ENCODE data around the gene CTDSP1.

Gene CTDSP1

GRCh38 chr2:218404351-218405085 lies 4.8 kb downstream of the CTDSP1 start:
- TF ChIP-seq CTCF (IDR thresholded peaks at IDR 0.05), result no peak
- Histone ChIP-seq H3K36me3 (peaks cover 46% of the 10 kb centered on the region), H3K4me1 (ENCODE audit: control insufficient read depth in 1 of 2, insufficient read depth in 1 of 2, low read depth in 1 of 2, low read length in 1 of 2) (peaks cover 72 to 74% of the 10 kb centered on the region in 2 experiments), H3K27ac (peak overlapping the region; percentile 99), H3K27me3 (no peaks in the 10 kb centered on the region), H3K4me3 (ENCODE audit: low read depth in 1 of 2, low read length in 1 of 2) (peak overlapping the region; percentile 12 to 32), H3K9me3 (no peaks in the 10 kb centered on the region)

GRCh38 chr2:218405086-218405745 lies 5.5 kb downstream of the CTDSP1 start:
- Histone ChIP-seq H3K27ac (peak overlapping the region; percentile 99), H3K9me3 (no peaks in the 10 kb centered on the region), H3K27me3 (no peaks in the 10 kb centered on the region), H3K4me3 (ENCODE audit: low read depth in 1 of 2, low read length in 1 of 2) (peak overlapping the region; percentile 60 to 78), H3K4me1 (ENCODE audit: control insufficient read depth in 1 of 2, insufficient read depth in 1 of 2, low read depth in 1 of 2, low read length in 1 of 2) (peaks cover 72 to 74% of the 10 kb centered on the region in 2 experiments), H3K36me3 (peaks cover 46% of the 10 kb centered on the region)
- TF ChIP-seq CTCF (IDR thresholded peaks at IDR 0.05), result no peak

GRCh38 chr2:218405746-218406208 lies 6.1 kb downstream of the CTDSP1 start:
- H3K4me1 ChIP-seq (ENCODE audit: control insufficient read depth in 1 of 2, insufficient read depth in 1 of 2, low read depth in 1 of 2, low read length in 1 of 2), result peaks cover 72 to 74% of the 10 kb centered on the region in 2 experiments
- peak overlapping the region; percentile 60 to 78 for H3K4me3 ChIP-seq (ENCODE audit: low read depth in 1 of 2, low read length in 1 of 2)
- no peaks in the 10 kb centered on the region for H3K27me3 ChIP-seq
- TF ChIP-seq CTCF (IDR thresholded peaks at IDR 0.05), result no peak
- H3K27ac ChIP-seq, result peak overlapping the region; percentile 99
- peaks cover 46% of the 10 kb centered on the region for H3K36me3 ChIP-seq
- H3K9me3 ChIP-seq, result no peaks in the 10 kb centered on the region

GRCh38 chr2:218406209-218406948 lies 6.7 kb downstream of the CTDSP1 start:
- no peaks in the 10 kb centered on the region for H3K27me3 ChIP-seq
- peak; percentile 95 for TF ChIP-seq CTCF (IDR thresholded peaks at IDR 0.05)
- H3K36me3 ChIP-seq, result peaks cover 46% of the 10 kb centered on the region
- H3K27ac ChIP-seq, result peak overlapping the region; percentile 99
- H3K9me3 ChIP-seq, result no peaks in the 10 kb centered on the region
- peak overlapping the region; percentile 60 to 78 for H3K4me3 ChIP-seq (ENCODE audit: low read depth in 1 of 2, low read length in 1 of 2)
- peaks cover 68% of the 10 kb centered on the region in 2 experiments for H3K4me1 ChIP-seq (ENCODE audit: control insufficient read depth in 1 of 2, insufficient read depth in 1 of 2, low read depth in 1 of 2, low read length in 1 of 2)

GRCh38 chr2:218406949-218407618 lies 7.4 kb downstream of the CTDSP1 start:
- H3K36me3 ChIP-seq, result peaks cover 39% of the 10 kb centered on the region
- H3K27ac ChIP-seq, result peak overlapping the region; percentile 99
- H3K27me3 ChIP-seq, result no peaks in the 10 kb centered on the region
- peak overlapping the region; percentile 60 to 78 for H3K4me3 ChIP-seq (ENCODE audit: low read depth in 1 of 2, low read length in 1 of 2)
- no peaks in the 10 kb centered on the region for H3K9me3 ChIP-seq
- no peak for TF ChIP-seq CTCF (IDR thresholded peaks at IDR 0.05)
- H3K4me1 ChIP-seq (ENCODE audit: control insufficient read depth in 1 of 2, insufficient read depth in 1 of 2, low read depth in 1 of 2, low read length in 1 of 2), result peaks cover 60 to 61% of the 10 kb centered on the region in 2 experiments

Data from neutrophil (primary cell).